H1 (cell line): ENCODE measurements around the gene HOATZ. TPM values are rescaled to one million over a fixed set of nuclear protein-coding genes. Genes with fewer than 3 reads are reported as not detected.

Experiments used
- CHD7 ChIP-seq: fragments of 300-600 bp; sonication (generic); IDR thresholded peaks from 2 replicates; pipeline ENCODE4 v1.7.1; 2012; ENCODE audit warnings: low read length, moderate library complexity, mild to moderate bottlenecking, inconsistent platforms; ENCODE audit not compliant: insufficient replicate concordance
- HDAC6 ChIP-seq: IDR thresholded peaks from one replicate; pipeline ENCODE4 v1.7.1; 2012; ENCODE audit warnings: low read depth, mild to moderate bottlenecking, inconsistent platforms, low read length, moderate library complexity
- JUND ChIP-seq: IDR thresholded peaks from 2 replicates; pipeline ENCODE4 v1.6.1; 2011; ENCODE audit warnings: mild to moderate bottlenecking, improper control_type of control experiment, low read length
- KDM1A ChIP-seq: fragments of 200-600, 300-600 bp; sonication (generic); IDR thresholded peaks from 2 replicates; pipeline ENCODE4 v1.7.1; 2016; ENCODE audit warnings: mild to moderate bottlenecking, low read length, borderline replicate concordance
- RAD21 ChIP-seq, 2 experiments: IDR thresholded peaks in 1 of 2; conservative IDR thresholded peaks in 1 of 2; 2 replicates each; pipeline ENCODE4 v1.6.1; 2011; ENCODE audit warnings: low read depth in 2 of 2, low read length in 2 of 2, improper control_type of control experiment in 1 of 2, inconsistent platforms in 1 of 2, mild to moderate bottlenecking in 1 of 2, moderate library complexity in 1 of 2
- SUZ12 ChIP-seq: fragments of 200-600 bp; sonication (generic); IDR thresholded peaks from 2 replicates; pipeline ENCODE4 v1.6.1; 2012; ENCODE audit warnings: mild to moderate bottlenecking, inconsistent platforms, low read length, moderate library complexity, mixed read lengths
- TBP ChIP-seq: IDR thresholded peaks from 2 replicates; pipeline ENCODE4 v1.6.1; 2011; ENCODE audit warnings: low read depth, low read length, improper control_type of control experiment
- polyA plus RNA-seq, 7 experiments: library from polyadenylated mRNA; depleted of rRNA in 3 of 7; stranded (reverse) in 5 of 7; unstranded in 2 of 7; fragments of >200 nt in 5 of 7; fragments of 200-250 nt in 2 of 7; gene quantifications; 1 replicate in 5 of 7; 2 replicates in 1 of 7; 4 replicates in 1 of 7; pipeline versions ENCODE4 v1.2.1 to v1.2.3, GENCODE V29; 2011 to 2013; ENCODE audit warnings: missing spikeins in 2 of 7, mixed read lengths in 2 of 7
- total RNA-seq: library from RNA; stranded (reverse); fragmentation: NEBNext Ultra II Directional; extraction: Animal tissue kit (Norgen Biotek cat#: 25700); gene quantifications from 2 replicates; pipeline ENCODE4 v1.2.1, GENCODE V29; 2021

The HOATZ gene
- total and polyA plus RNA-seq, 2 of the 8 experiments (the other 6 are each of a cell fraction or from before 2014, with no cell fraction given) = not detected

GRCh38 chr11:111537336-111537860 lies 22.8 kb downstream of the HOATZ start (continued):
- no peak for TF ChIP-seq CHD7
- TF ChIP-seq TBP = no peak
- TF ChIP-seq KDM1A = no peak
- no peak for TF ChIP-seq RAD21 (IDR thresholded peaks at IDR 0.05 in 1 of 2, conservative IDR thresholded peaks at IDR 0.05 in 1 of 2; ENCODE audit: low read depth in 2 of 2, low read length in 2 of 2)
- no peak for TF ChIP-seq SUZ12
- TF ChIP-seq JUND = no peak
- no peak for TF ChIP-seq HDAC6
